Left renal pelvis (tissue), 4 donors: ENCODE data around the gene FGF14. TPM values are rescaled to one million over a fixed set of nuclear protein-coding genes. Genes with fewer than 3 reads are reported as not detected.

Source experiments
- DNase-seq, 4 donors: peaks; one replicate each; pipeline ENCODE4 v3.0.0-alpha.2; 2013; ENCODE audit warnings: low read depth in 4 of 4, low spot score in 3 of 4
- polyA plus RNA-seq, 4 donors: library from polyadenylated mRNA; unstranded; fragments of 120-200 nt; gene quantifications; one replicate each; pipeline ENCODE4 v1.2.1, GENCODE V29; 2013; ENCODE audit not compliant: insufficient read length in 4 of 4

FGF14 gene
- polyA plus RNA-seq, 4 donors, result 0.91 to 1.7 (median 1.3) TPM

- DNase-seq, result no peak
These were observed 568.2 kb downstream of the FGF14 start for GRCh38 chr13:101833671-101834070.

- DNase-seq, result no peak
These were observed 571.8 kb downstream of the FGF14 start for GRCh38 chr13:101830035-101830434.

- no peak for DNase-seq
These were observed 572.4 kb downstream of the FGF14 start for GRCh38 chr13:101829484-101829883.

- no peak for DNase-seq
These were observed 573.7 kb downstream of the FGF14 start for GRCh38 chr13:101828119-101828518.

- DNase-seq, result no peak
These were observed 584.0 kb downstream of the FGF14 start for GRCh38 chr13:101817898-101818297.

- no peak for DNase-seq
These were observed 590.0 kb downstream of the FGF14 start for GRCh38 chr13:101811881-101812280.

GRCh38 chr13:101811284-101811839 lies 590.5 kb downstream of the FGF14 start:
- no peak for DNase-seq

- DNase-seq, result no peak
These were observed 602.7 kb downstream of the FGF14 start for GRCh38 chr13:101799196-101799595.

- no peak for DNase-seq
These were observed 603.4 kb downstream of the FGF14 start for GRCh38 chr13:101798437-101798836.

- no peak for DNase-seq
These were observed 606.4 kb downstream of the FGF14 start for GRCh38 chr13:101795460-101795859.

- DNase-seq, result no peak
These were observed 606.8 kb downstream of the FGF14 start for GRCh38 chr13:101795025-101795424.

- DNase-seq, result no peak
These were observed 609.7 kb downstream of the FGF14 start for GRCh38 chr13:101792189-101792588.

- DNase-seq, result peak in 1 of 4 donors; percentile 0
These were observed 616.0 kb downstream of the FGF14 start for GRCh38 chr13:101785858-101786257.

GRCh38 chr13:101784313-101784712 lies 617.5 kb downstream of the FGF14 start:
- no peak for DNase-seq

- DNase-seq, result no peak
These were observed 618.3 kb downstream of the FGF14 start for GRCh38 chr13:101783554-101783953.

GRCh38 chr13:101780211-101780610 lies 621.6 kb downstream of the FGF14 start:
- DNase-seq, result no peak

- no peak for DNase-seq
These were observed 622.7 kb downstream of the FGF14 start for GRCh38 chr13:101779147-101779546.

- DNase-seq, result no peak
These were observed 626.6 kb downstream of the FGF14 start for GRCh38 chr13:101775267-101775666.

- no peak for DNase-seq
These were observed 627.5 kb downstream of the FGF14 start for GRCh38 chr13:101774393-101774792.

- DNase-seq, result no peak
These were observed 628.8 kb downstream of the FGF14 start for GRCh38 chr13:101773062-101773461.

GRCh38 chr13:101767131-101767530 lies 634.7 kb downstream of the FGF14 start:
- no peak for DNase-seq

GRCh38 chr13:101763191-101763590 lies 638.7 kb downstream of the FGF14 start:
- DNase-seq, result no peak

- peak in 1 of 4 donors; percentile 15 for DNase-seq
These were observed 644.3 kb downstream of the FGF14 start for GRCh38 chr13:101757446-101758039.
